HFFc6 (cell line): ENCODE measurements around the gene ARHGAP32. TPM values are rescaled to one million over a fixed set of nuclear protein-coding genes. Genes with fewer than 3 reads are reported as not detected.
"Not testable (repeated sequence)": the region's sequence is repeated elsewhere in the genome, so short reads cannot be mapped to it uniquely, and the experiment has no call there.

ENCODE experiments used
- DNase-seq: peaks from one replicate; pipeline ENCODE4 v3.0.0-alpha.2; 2018
- H3K27ac Mint-ChIP-seq: 2 replicates; pipeline ENCODE4 v1.8.0; 2020; ENCODE audit warnings: mild to moderate bottlenecking, mixed read lengths
- H3K27me3 Mint-ChIP-seq: 2 replicates; pipeline ENCODE4 v1.8.0; 2021; ENCODE audit warnings: mild to moderate bottlenecking, moderate library complexity, mixed read lengths; ENCODE audit not compliant: insufficient read depth
- H3K36me3 Mint-ChIP-seq: 2 replicates; pipeline ENCODE4 v1.8.0; 2021; ENCODE audit warnings: low read depth, mixed read lengths
- H3K4me1 Mint-ChIP-seq: 2 replicates; pipeline ENCODE4 v1.8.0; 2020; ENCODE audit warnings: low read depth, mixed read lengths
- H3K4me3 Mint-ChIP-seq: 2 replicates; pipeline ENCODE4 v1.8.0; 2020; ENCODE audit warnings: mild to moderate bottlenecking, moderate library complexity, mixed read lengths
- H3K9me3 Mint-ChIP-seq: 2 replicates; pipeline ENCODE4 v1.8.0; 2020; ENCODE audit warnings: mild to moderate bottlenecking, mixed read lengths
- total RNA-seq, 6 experiments: library from RNA; stranded (reverse); fragmentation: NEBNext Ultra II Directional; extraction: Animal tissue kit (Norgen Biotek cat#: 25700); gene quantifications; 2 replicates in 1 of 6; 3 replicates in 5 of 6; pipeline ENCODE4 v1.2.3, GENCODE V29; 2021
- TF ChIP-seq, protein P1 (sequence below): fragments of 200-600 bp; sonication (generic); IDR thresholded peaks from 2 replicates; pipeline ENCODE4 v1.5.0; 2021; ENCODE audit warnings: antibody characterized with exemption, mild to moderate bottlenecking

ARHGAP32 gene
- total RNA-seq, 6 experiments from 2014 or later, result 7.6 to 8.7 (median 8.0) TPM

DNA sequence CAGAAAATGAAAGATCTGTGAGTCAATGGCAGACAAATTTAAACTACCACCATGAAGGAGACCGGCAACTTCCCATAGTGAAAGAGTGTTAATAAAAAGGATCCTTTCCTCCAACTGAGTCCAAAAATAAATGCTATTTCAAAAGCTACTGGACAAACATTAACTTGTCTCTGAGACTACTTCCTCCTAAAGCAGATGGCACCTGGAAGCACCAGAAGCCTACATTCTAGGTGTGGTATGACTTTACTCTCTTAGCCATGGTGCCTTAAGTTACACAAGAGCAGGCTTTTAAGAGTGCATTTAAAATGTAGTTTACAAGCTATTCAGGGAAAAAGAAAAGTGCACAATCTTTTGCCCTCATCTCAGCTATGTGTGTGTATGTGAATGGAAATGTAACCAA is 2.5 kb downstream of the ARHGAP32 start:
- TF ChIP-seq, protein P1, sequence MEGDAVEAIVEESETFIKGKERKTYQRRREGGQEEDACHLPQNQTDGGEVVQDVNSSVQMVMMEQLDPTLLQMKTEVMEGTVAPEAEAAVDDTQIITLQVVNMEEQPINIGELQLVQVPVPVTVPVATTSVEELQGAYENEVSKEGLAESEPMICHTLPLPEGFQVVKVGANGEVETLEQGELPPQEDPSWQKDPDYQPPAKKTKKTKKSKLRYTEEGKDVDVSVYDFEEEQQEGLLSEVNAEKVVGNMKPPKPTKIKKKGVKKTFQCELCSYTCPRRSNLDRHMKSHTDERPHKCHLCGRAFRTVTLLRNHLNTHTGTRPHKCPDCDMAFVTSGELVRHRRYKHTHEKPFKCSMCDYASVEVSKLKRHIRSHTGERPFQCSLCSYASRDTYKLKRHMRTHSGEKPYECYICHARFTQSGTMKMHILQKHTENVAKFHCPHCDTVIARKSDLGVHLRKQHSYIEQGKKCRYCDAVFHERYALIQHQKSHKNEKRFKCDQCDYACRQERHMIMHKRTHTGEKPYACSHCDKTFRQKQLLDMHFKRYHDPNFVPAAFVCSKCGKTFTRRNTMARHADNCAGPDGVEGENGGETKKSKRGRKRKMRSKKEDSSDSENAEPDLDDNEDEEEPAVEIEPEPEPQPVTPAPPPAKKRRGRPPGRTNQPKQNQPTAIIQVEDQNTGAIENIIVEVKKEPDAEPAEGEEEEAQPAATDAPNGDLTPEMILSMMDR, result no peak
- DNase-seq, result no peak
- no peaks in the 10 kb centered on the region for H3K27me3 Mint-ChIP-seq
- H3K9me3 Mint-ChIP-seq, result no peaks in the 10 kb centered on the region
- H3K4me1 Mint-ChIP-seq, result no peaks in the 10 kb centered on the region
- H3K36me3 Mint-ChIP-seq, result peaks cover 5% of the 10 kb centered on the region
- H3K4me3 Mint-ChIP-seq, result no peak overlapping the region
- no peak overlapping the region for H3K27ac Mint-ChIP-seq

DNA sequence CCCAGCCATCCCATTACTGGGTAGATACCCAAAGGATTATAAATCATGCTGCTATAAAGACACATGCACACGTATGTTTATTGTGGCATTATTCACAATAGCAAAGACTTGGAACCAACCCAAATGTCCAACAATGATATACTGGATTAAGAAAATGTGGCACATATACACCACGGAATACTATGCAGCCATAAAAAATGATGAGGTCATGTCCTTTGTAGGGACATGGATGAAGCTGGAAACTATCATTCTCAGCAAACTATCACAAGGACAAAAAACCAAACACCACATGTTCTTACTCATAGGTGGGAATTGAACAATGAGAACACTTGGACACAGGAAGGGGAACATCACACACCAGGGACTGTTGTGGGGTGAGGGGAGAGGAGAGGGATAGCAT is 7.0 kb downstream of the ARHGAP32 start:
- not testable (repeated sequence) for H3K36me3 Mint-ChIP-seq, H3K27ac Mint-ChIP-seq, H3K4me3 Mint-ChIP-seq, H3K4me1 Mint-ChIP-seq, H3K27me3 Mint-ChIP-seq, DNase-seq, H3K9me3 Mint-ChIP-seq

- TF ChIP-seq, protein P1, result no peak
- no peaks in the 10 kb centered on the region for H3K4me1 Mint-ChIP-seq
- H3K9me3 Mint-ChIP-seq, result no peaks in the 10 kb centered on the region
- no peaks in the 10 kb centered on the region for H3K27me3 Mint-ChIP-seq
- peaks cover 5% of the 10 kb centered on the region for H3K36me3 Mint-ChIP-seq
- DNase-seq, result no peak
- H3K4me3 Mint-ChIP-seq, result no peak overlapping the region
- H3K27ac Mint-ChIP-seq, result no peak overlapping the region
These were observed 7.5 kb downstream of the ARHGAP32 start for GRCh38 chr11:129184581-129184980.

DNA sequence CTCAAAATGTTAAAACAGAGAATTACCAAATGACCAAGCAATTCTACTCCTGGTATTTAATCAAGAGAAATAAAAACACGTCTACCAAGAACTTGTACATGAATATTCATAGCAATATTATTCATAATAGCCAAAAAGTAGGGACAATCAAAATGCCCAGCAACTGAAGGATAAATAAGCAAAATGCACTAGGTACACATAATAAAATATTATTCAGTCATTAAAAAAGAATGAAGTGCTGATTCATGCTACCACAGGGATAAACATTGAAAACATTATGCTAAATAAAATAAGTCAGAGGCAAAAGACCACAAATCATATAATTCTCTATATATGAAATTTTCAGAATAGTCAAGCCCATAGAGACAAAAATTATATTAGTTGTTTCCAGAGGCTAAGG is 24.8 kb downstream of the ARHGAP32 start:
- H3K4me1 Mint-ChIP-seq, result peaks cover 9% of the 10 kb centered on the region
- H3K4me3 Mint-ChIP-seq, result no peak overlapping the region
- DNase-seq, result no peak
- H3K9me3 Mint-ChIP-seq, result peaks cover 7% of the 10 kb centered on the region; the same call in 1 of the 2 replicates
- TF ChIP-seq, protein P1, result no peak
- H3K27me3 Mint-ChIP-seq, result no peaks in the 10 kb centered on the region
- H3K27ac Mint-ChIP-seq, result peak overlapping the region; percentile 62; the same call in 1 of the 2 replicates
- H3K36me3 Mint-ChIP-seq, result peaks cover 10% of the 10 kb centered on the region

DNA sequence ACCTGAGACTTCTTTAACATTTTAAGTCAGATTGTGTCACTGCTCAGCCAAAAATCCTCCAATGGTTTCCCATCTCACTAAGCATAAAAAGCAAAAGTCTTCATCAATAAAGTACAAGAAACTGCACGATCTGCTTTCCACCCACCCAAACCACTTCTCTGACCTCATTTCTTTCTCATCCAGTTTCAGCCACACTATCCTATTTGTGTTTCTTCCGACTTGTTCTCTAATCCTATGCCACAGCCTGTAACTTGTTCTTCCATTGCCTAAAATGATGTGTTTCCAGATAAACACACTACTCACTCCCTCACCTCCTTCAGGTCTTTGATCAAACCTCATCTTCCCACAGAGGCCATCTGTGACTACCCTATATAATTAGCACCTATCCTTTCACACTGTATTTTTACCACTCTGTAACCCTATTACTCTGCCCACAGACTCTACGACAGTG is 28.4 kb downstream of the ARHGAP32 start:
- no peak overlapping the region for H3K27ac Mint-ChIP-seq
- no peak overlapping the region for H3K4me3 Mint-ChIP-seq
- H3K9me3 Mint-ChIP-seq, result peaks cover 5% of the 10 kb centered on the region; the same call in 1 of the 2 replicates
- DNase-seq, result no peak
- H3K4me1 Mint-ChIP-seq, result peaks cover 19% of the 10 kb centered on the region
- H3K27me3 Mint-ChIP-seq, result no peaks in the 10 kb centered on the region
- TF ChIP-seq, protein P1, result no peak
- peaks cover 14% of the 10 kb centered on the region for H3K36me3 Mint-ChIP-seq

DNA sequence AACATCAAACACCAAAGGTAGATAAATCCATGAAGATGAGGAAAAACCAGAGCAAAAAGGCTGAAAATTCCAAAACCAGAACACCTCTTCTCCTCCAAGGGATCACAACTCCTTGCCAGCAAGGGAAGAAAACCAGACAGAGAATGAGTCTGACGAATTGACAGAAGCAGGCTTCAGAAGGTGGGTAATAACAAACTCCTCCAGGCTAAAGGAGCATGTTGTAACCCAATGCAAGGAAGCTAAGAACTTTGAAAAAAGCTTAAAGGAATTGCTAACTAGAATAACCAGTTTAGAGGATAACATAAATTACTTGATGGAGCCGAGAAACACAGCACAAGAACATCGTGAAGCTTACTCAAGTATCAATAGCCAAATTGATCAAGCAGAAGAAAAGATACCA is 35.0 kb downstream of the ARHGAP32 start:
- not testable (repeated sequence) for H3K27me3 Mint-ChIP-seq, H3K27ac Mint-ChIP-seq, H3K9me3 Mint-ChIP-seq, H3K4me3 Mint-ChIP-seq, DNase-seq
- Mint-ChIP-seq H3K36me3 (peaks cover 20% of the 10 kb centered on the region), H3K4me1 (peaks cover 11% of the 10 kb centered on the region)

- peaks cover 3% of the 10 kb centered on the region for H3K9me3 Mint-ChIP-seq
- peaks cover 11% of the 10 kb centered on the region for H3K4me1 Mint-ChIP-seq
- TF ChIP-seq, protein P1, result no peak
- H3K4me3 Mint-ChIP-seq, result no peak overlapping the region
- H3K27me3 Mint-ChIP-seq, result no peaks in the 10 kb centered on the region
- no peak overlapping the region for H3K27ac Mint-ChIP-seq
- no peak for DNase-seq
- peaks cover 23% of the 10 kb centered on the region for H3K36me3 Mint-ChIP-seq
These were observed 36.4 kb downstream of the ARHGAP32 start for GRCh38 chr11:129155745-129156144.
